Progenitor cell of endocrine pancreas (in vitro differentiated cells): ENCODE data around the gene HOXC13. TPM values are rescaled to one million over a fixed set of nuclear protein-coding genes. Genes with fewer than 3 reads are reported as not detected.

Experiments
- DNase-seq: peaks from one replicate; pipeline ENCODE4 v3.0.0; 2021; ENCODE audit warnings: low spot score; ENCODE audit not compliant: unreplicated experiment
- H3K27ac Mint-ChIP-seq: 2 replicates; pipeline ENCODE4 v1.8.0; 2021; ENCODE audit warnings: mild to moderate bottlenecking, moderate library complexity, mixed read lengths
- H3K27me3 Mint-ChIP-seq: 2 replicates; pipeline ENCODE4 v1.8.0; 2021; ENCODE audit warnings: mixed read lengths
- H3K36me3 Mint-ChIP-seq: 2 replicates; pipeline ENCODE4 v1.8.0; 2022; ENCODE audit warnings: mixed read lengths; ENCODE audit not compliant: insufficient read depth
- H3K4me1 Mint-ChIP-seq: 2 replicates; pipeline ENCODE4 v1.8.0; 2021; ENCODE audit warnings: low read depth, mixed read lengths
- H3K4me3 Mint-ChIP-seq: 2 replicates; pipeline ENCODE4 v1.8.0; 2021; ENCODE audit warnings: low read depth, mild to moderate bottlenecking, moderate library complexity, mixed read lengths
- H3K9me3 Mint-ChIP-seq: 2 replicates; pipeline ENCODE4 v1.8.0; 2021; ENCODE audit warnings: low read depth, mixed read lengths
- total RNA-seq: library from RNA; stranded (reverse); gene quantifications from 2 replicates; pipeline ENCODE4 v1.2.1, GENCODE V29; 2021
- TF ChIP-seq, protein P1 (sequence below): fragments of 200-600 bp; sonication (generic); IDR thresholded peaks from one replicate; pipeline ENCODE4 v1.5.0; 2021; ENCODE audit warnings: antibody characterized with exemption, mild to moderate bottlenecking; ENCODE audit not compliant: unreplicated experiment

Gene HOXC13
- total RNA-seq, 1 donor from 2014 or later = not detected

GRCh38 chr12:53929527-53929926, 9.1 kb upstream of the HOXC13 start:
- DNase-seq = no peak
- H3K9me3 Mint-ChIP-seq = no peaks in the 10 kb centered on the region
- no peaks in the 10 kb centered on the region for H3K4me1 Mint-ChIP-seq
- no peak overlapping the region for H3K27ac Mint-ChIP-seq
- no peak overlapping the region for H3K4me3 Mint-ChIP-seq
- H3K36me3 Mint-ChIP-seq = no peaks in the 10 kb centered on the region
- H3K27me3 Mint-ChIP-seq = peaks cover 100% of the 10 kb centered on the region
- TF ChIP-seq, protein P1, sequence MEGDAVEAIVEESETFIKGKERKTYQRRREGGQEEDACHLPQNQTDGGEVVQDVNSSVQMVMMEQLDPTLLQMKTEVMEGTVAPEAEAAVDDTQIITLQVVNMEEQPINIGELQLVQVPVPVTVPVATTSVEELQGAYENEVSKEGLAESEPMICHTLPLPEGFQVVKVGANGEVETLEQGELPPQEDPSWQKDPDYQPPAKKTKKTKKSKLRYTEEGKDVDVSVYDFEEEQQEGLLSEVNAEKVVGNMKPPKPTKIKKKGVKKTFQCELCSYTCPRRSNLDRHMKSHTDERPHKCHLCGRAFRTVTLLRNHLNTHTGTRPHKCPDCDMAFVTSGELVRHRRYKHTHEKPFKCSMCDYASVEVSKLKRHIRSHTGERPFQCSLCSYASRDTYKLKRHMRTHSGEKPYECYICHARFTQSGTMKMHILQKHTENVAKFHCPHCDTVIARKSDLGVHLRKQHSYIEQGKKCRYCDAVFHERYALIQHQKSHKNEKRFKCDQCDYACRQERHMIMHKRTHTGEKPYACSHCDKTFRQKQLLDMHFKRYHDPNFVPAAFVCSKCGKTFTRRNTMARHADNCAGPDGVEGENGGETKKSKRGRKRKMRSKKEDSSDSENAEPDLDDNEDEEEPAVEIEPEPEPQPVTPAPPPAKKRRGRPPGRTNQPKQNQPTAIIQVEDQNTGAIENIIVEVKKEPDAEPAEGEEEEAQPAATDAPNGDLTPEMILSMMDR = no peak

- H3K27ac Mint-ChIP-seq = no peak overlapping the region
- DNase-seq = no peak
- TF ChIP-seq, protein P1 = no peak
Measured at GRCh38 chr12:53930591-53931255, 7.9 kb upstream of the HOXC13 start.

GRCh38 chr12:53931844-53932581, 6.6 kb upstream of the HOXC13 start:
- no peak overlapping the region for H3K4me3 Mint-ChIP-seq
- no peak overlapping the region for H3K27ac Mint-ChIP-seq
- H3K36me3 Mint-ChIP-seq = no peaks in the 10 kb centered on the region
- H3K4me1 Mint-ChIP-seq = no peaks in the 10 kb centered on the region
- TF ChIP-seq, protein P1 = no peak
- no peak for DNase-seq
- H3K9me3 Mint-ChIP-seq = no peaks in the 10 kb centered on the region
- peaks cover 100% of the 10 kb centered on the region for H3K27me3 Mint-ChIP-seq

More at GRCh38 chr12:53930591-53931255, 7.9 kb upstream of the HOXC13 start:
- H3K4me1 Mint-ChIP-seq = no peaks in the 10 kb centered on the region
- no peaks in the 10 kb centered on the region for H3K36me3 Mint-ChIP-seq
- no peaks in the 10 kb centered on the region for H3K9me3 Mint-ChIP-seq
- no peak overlapping the region for H3K4me3 Mint-ChIP-seq
- peaks cover 100% of the 10 kb centered on the region for H3K27me3 Mint-ChIP-seq

DNA sequence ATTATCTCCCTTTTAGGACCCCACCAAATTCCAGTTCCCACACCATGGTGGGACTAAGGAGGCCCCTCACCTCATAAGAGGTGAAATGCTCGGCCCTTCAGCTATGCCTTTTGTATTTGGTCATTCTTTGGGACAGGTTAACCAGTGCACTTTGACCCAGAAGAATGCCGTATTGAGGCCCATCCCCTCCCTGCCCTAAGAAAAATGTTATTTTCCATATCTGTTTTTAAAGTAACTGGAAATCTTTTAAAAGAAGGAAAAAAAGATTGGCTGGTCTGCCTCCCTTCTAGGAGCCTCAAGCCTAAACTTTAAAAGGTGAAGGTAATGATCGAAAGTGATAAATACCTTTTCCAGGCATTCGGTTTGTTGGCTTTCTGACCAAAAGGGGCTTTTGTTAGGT, 5.7 kb upstream of the HOXC13 start:
- DNase-seq = no peak
- TF ChIP-seq, protein P1 = no peak
- H3K36me3 Mint-ChIP-seq = no peaks in the 10 kb centered on the region
- H3K9me3 Mint-ChIP-seq = no peaks in the 10 kb centered on the region
- H3K4me1 Mint-ChIP-seq = no peaks in the 10 kb centered on the region
- peaks cover 100% of the 10 kb centered on the region for H3K27me3 Mint-ChIP-seq
- no peak overlapping the region for H3K4me3 Mint-ChIP-seq
- no peak overlapping the region for H3K27ac Mint-ChIP-seq

GRCh38 chr12:53935383-53936341, 3.0 kb upstream of the HOXC13 start:
- no peak overlapping the region for H3K4me3 Mint-ChIP-seq
- TF ChIP-seq, protein P1 = no peak
- peaks cover 97% of the 10 kb centered on the region for H3K27me3 Mint-ChIP-seq
- no peak overlapping the region for H3K27ac Mint-ChIP-seq
- H3K4me1 Mint-ChIP-seq = no peaks in the 10 kb centered on the region
- no peaks in the 10 kb centered on the region for H3K36me3 Mint-ChIP-seq
- no peaks in the 10 kb centered on the region for H3K9me3 Mint-ChIP-seq
- DNase-seq = no peak
